MCF 10A (cell line): Measurements from ENCODE around the gene LPP. TPM values are rescaled to one million over a fixed set of nuclear protein-coding genes. Genes with fewer than 3 reads are reported as not detected.
A peak's percentile ranks its signal among the peaks of the same experiment; 100 is the strongest.

Experiments
- Bru-seq: library from RNA; stranded (reverse); fragments of 400-500 nt; gene quantifications from one replicate; lab custom pipeline; 2021; lab: Mats Ljungman, UMichigan
- BruChase-seq, 2 experiments: library from RNA; stranded (reverse); fragments of 400-500 nt; gene quantifications; one replicate each; lab custom pipeline; 2021; lab: Mats Ljungman, UMichigan
- BruUV-seq: library from RNA; stranded (reverse); fragments of 400-500 nt; replicated peaks from 2 replicates; lab custom pipeline; 2021; lab: Mats Ljungman, UMichigan
- CTCF ChIA-PET: fragments of 300-600 bp; sonication (Branson Sonifier 250); formaldehyde crosslinking; extraction: SDS; loops from one replicate; lab custom pipeline; 2021; ENCODE audit warnings: antibody characterized with exemption, inconsistent platforms; lab: Yijun Ruan, JAX
- POLR2A ChIA-PET: fragments of 300-600, 350-650 bp; sonication (Branson Sonifier 250); formaldehyde crosslinking; extraction: SDS; loops from one replicate; lab custom pipeline; 2020; ENCODE audit warnings: antibody characterized with exemption, inconsistent platforms; lab: Yijun Ruan, JAX
- DNase-seq: peaks from one replicate; pipeline ENCODE4 v3.0.0-alpha.2; 2018; ENCODE audit not compliant: unreplicated experiment
- H3K27ac Mint-ChIP-seq: one replicate; pipeline ENCODE4 v1.8.0; 2022; ENCODE audit warnings: mild to moderate bottlenecking, low read depth, mixed read lengths; ENCODE audit not compliant: unreplicated experiment
- H3K27me3 Mint-ChIP-seq: one replicate; pipeline ENCODE4 v1.8.0; 2022; ENCODE audit warnings: mixed read lengths; ENCODE audit not compliant: insufficient read depth, unreplicated experiment
- H3K36me3 Mint-ChIP-seq: one replicate; pipeline ENCODE4 v1.8.0; 2022; ENCODE audit warnings: mild to moderate bottlenecking, moderate library complexity, mixed read lengths; ENCODE audit not compliant: insufficient read depth, unreplicated experiment
- H3K4me1 Mint-ChIP-seq: one replicate; pipeline ENCODE4 v1.8.0; 2022; ENCODE audit warnings: mixed read lengths; ENCODE audit not compliant: insufficient read depth, unreplicated experiment
- H3K4me3 Mint-ChIP-seq: one replicate; pipeline ENCODE4 v1.8.0; 2022; ENCODE audit warnings: mild to moderate bottlenecking, moderate library complexity, mixed read lengths; ENCODE audit not compliant: unreplicated experiment
- H3K9me3 Mint-ChIP-seq: one replicate; pipeline ENCODE4 v1.8.0; 2022; ENCODE audit warnings: mixed read lengths; ENCODE audit not compliant: unreplicated experiment
- intact Hi-C: fragments of 100-400 bp; cut with micrococcal nuclease; formaldehyde crosslinking; loops from 2 replicates; pipeline ENCODE4 v1.14.1; 2022
- long read RNA-seq: library from polyadenylated mRNA; stranded (forward); transcript quantifications from one replicate; pipeline ENCODE4 v2.0.0, GENCODE V29; 2022
- total RNA-seq: library from RNA; stranded (reverse); gene quantifications from 2 replicates; pipeline ENCODE4 v1.2.3, GENCODE V29; 2022
- TF ChIP-seq, protein P1 (sequence below): fragments of 200-600 bp; IDR thresholded peaks from one replicate; pipeline ENCODE4 v1.8.0; 2022; ENCODE audit warnings: antibody characterized with exemption, mild to moderate bottlenecking; ENCODE audit not compliant: unreplicated experiment

The LPP gene
- 107 and 117 TPM in 2 replicates for total RNA-seq
- percentile 88 among the genes with signal in this experiment for Bru-seq, nascent RNA
- BruChase-seq, experiment 1, labeled RNA remaining after a 6-hour chase, result percentile 83 among the genes with signal in this experiment
- percentile 81 among the genes with signal in this experiment for BruChase-seq, experiment 2, labeled RNA remaining after a 2-hour chase
- long read RNA-seq, partial matches to known transcripts, result 8 of 25 reads
- long read RNA-seq, other reads (novel, unspliced or antisense), result 17 of 25 reads

- Mint-ChIP-seq H3K4me1 (peaks cover 42% of the 10 kb centered on the region), H3K9me3 (no peaks in the 10 kb centered on the region), H3K27me3 (no peaks in the 10 kb centered on the region), H3K36me3 (peaks cover 19% of the 10 kb centered on the region), H3K27ac (peak within 1 kb of the TSS; percentile 96), H3K4me3 (peak within 1 kb of the TSS; percentile 90)
- peak; percentile 67 for DNase-seq
- TF ChIP-seq, protein P1, sequence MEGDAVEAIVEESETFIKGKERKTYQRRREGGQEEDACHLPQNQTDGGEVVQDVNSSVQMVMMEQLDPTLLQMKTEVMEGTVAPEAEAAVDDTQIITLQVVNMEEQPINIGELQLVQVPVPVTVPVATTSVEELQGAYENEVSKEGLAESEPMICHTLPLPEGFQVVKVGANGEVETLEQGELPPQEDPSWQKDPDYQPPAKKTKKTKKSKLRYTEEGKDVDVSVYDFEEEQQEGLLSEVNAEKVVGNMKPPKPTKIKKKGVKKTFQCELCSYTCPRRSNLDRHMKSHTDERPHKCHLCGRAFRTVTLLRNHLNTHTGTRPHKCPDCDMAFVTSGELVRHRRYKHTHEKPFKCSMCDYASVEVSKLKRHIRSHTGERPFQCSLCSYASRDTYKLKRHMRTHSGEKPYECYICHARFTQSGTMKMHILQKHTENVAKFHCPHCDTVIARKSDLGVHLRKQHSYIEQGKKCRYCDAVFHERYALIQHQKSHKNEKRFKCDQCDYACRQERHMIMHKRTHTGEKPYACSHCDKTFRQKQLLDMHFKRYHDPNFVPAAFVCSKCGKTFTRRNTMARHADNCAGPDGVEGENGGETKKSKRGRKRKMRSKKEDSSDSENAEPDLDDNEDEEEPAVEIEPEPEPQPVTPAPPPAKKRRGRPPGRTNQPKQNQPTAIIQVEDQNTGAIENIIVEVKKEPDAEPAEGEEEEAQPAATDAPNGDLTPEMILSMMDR, result no peak
- intact Hi-C loops, result loop anchor here (5.0 to 10.0 kb wide), 5 partner anchors 33 to 798 kb away; no protein-coding TSS in a partner anchor
- CTCF ChIA-PET, result interaction anchor here (0.6 to 2.5 kb wide), 6 partner anchors 68 to 685 kb away, joined by 3 to 12 read pairs (median 3); no protein-coding TSS in a partner anchor
- TSS peak; percentile 45 for BruUV-seq
- POLR2A ChIA-PET, result interaction anchor here (0.6 to 3.9 kb wide), 35 partner anchors 10 to 802 kb away, joined by 3 to 64 read pairs (median 5); partner anchors contain the start of gene BCL6
Observed at GRCh38 chr3:188154014-188154808, at the start of gene LPP. Gene LPP (plus strand): TSS chr3:188154157. CDS start chr3:188406121, 251,964 bp downstream.

DNA sequence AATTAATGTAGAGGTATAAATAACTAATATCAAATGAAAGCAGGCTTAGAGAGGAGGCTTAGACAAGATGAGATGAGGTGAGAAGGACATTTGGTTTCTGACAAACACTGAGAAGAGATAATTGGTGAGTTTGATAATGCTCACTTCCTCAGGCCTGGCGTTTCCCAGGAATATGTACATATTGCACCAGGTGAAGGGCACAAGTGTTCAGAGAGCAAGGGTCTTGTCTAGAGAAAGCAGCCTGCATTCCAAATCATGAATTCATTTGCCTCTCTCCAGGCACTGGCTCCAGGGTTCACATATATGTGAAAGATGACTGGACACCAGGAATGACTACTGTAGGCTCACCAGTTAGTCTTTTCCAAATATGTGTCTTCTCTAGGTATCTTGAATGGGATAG, 48.0 kb upstream of the LPP start:
- Mint-ChIP-seq H3K9me3 (peaks cover 7% of the 10 kb centered on the region), H3K27me3 (no peaks in the 10 kb centered on the region), H3K36me3 (no peaks in the 10 kb centered on the region), H3K27ac (no peak overlapping the region), H3K4me1 (no peaks in the 10 kb centered on the region), H3K4me3 (no peak overlapping the region)
- no TSS peak for BruUV-seq
- intact Hi-C loops, result no loop called here
- ChIA-PET POLR2A (interaction anchor here (0.6 kb wide), 1 partner anchor 489 kb away, joined by 3 read pairs; no protein-coding TSS in a partner anchor), CTCF (no interaction called here)
- TF ChIP-seq, protein P1, result no peak
- no peak for DNase-seq

- Mint-ChIP-seq H3K4me3 (no peak overlapping the region), H3K27me3 (no peaks in the 10 kb centered on the region), H3K4me1 (no peaks in the 10 kb centered on the region), H3K9me3 (peaks cover 7% of the 10 kb centered on the region), H3K36me3 (no peaks in the 10 kb centered on the region), H3K27ac (no peak overlapping the region)
- BruUV-seq, result no TSS peak
- ChIA-PET POLR2A (interaction anchor here (0.6 kb wide), 1 partner anchor 489 kb away, joined by 3 read pairs; no protein-coding TSS in a partner anchor), CTCF (no interaction called here)
- TF ChIP-seq, protein P1, result no peak
- intact Hi-C loops, result no loop called here
- DNase-seq, result no peak
Observed at GRCh38 chr3:188106454-188106853, 47.5 kb upstream of the LPP start.
